Common myeloid progenitor, CD34-positive (primary cell): ENCODE measurements around the gene ASTN2.

ENCODE experiments used
- CTCF ChIA-PET: fragments of 350-600 bp; sonication (Branson Sonifier 250); formaldehyde crosslinking; loops from one replicate; lab custom pipeline; 2021; ENCODE audit warnings: antibody characterized with exemption; lab: Charles Lee
- POLR2A ChIA-PET: fragments of 350-600 bp; sonication (Branson Sonifier 250); formaldehyde crosslinking; loops from one replicate; lab custom pipeline; 2021; ENCODE audit warnings: antibody characterized with exemption; lab: Charles Lee
- DNase-seq, 3 donors: peaks; one replicate each; pipeline versions ENCODE4 v3.0.0 to v3.0.0-alpha.2; 2013
- H3K27ac ChIP-seq, 2 experiments: 1 replicate in 1 of 2; 2 replicates in 1 of 2; pipeline ENCODE4 v1.7.0; 2013; ENCODE audit warnings: inconsistent platforms in 2 of 2, low read length in 2 of 2, mild to moderate bottlenecking in 2 of 2, low read depth in 1 of 2, moderate library complexity in 1 of 2; ENCODE audit not compliant: severe bottlenecking in 2 of 2, insufficient read depth in 1 of 2, poor library complexity in 1 of 2
- H3K27me3 ChIP-seq, 5 experiments: replicated peaks in 2 of 5; 1 replicate in 3 of 5; 2 replicates in 2 of 5; pipeline versions ENCODE4 v1.6.1 to v1.7.0; 2013; ENCODE audit warnings: low read length in 4 of 5, mild to moderate bottlenecking in 2 of 5, moderate library complexity in 2 of 5, inconsistent platforms in 1 of 5; ENCODE audit not compliant: insufficient read depth in 5 of 5, control insufficient read depth in 4 of 5
- H3K36me3 ChIP-seq, 4 experiments: 1 replicate in 2 of 4; 2 replicates in 2 of 4; pipeline versions ENCODE4 v1.6.1 to v1.7.0; 2013; ENCODE audit warnings: low read length in 3 of 4, control low read depth in 1 of 4, mild to moderate bottlenecking in 1 of 4; ENCODE audit not compliant: control insufficient read depth in 4 of 4, insufficient read depth in 4 of 4
- H3K4me1 ChIP-seq, 4 experiments: 1 replicate in 3 of 4; 2 replicates in 1 of 4; pipeline versions ENCODE4 v1.6.1 to v1.7.1; 2013; ENCODE audit warnings: low read length in 3 of 4, mild to moderate bottlenecking in 3 of 4, control low read depth in 1 of 4, inconsistent platforms in 1 of 4, moderate library complexity in 1 of 4; ENCODE audit not compliant: control insufficient read depth in 4 of 4, insufficient read depth in 4 of 4; ENCODE audit errors: control extremely low read depth in 1 of 4
- H3K4me3 ChIP-seq, 7 experiments: 1 replicate in 4 of 7; 2 replicates in 3 of 7; pipeline versions ENCODE4 v1.5.1 to v1.7.0; 2013; ENCODE audit warnings: mild to moderate bottlenecking in 7 of 7, low read length in 6 of 7, moderate library complexity in 6 of 7, inconsistent platforms in 2 of 7, low read depth in 2 of 7, control low read depth in 1 of 7; ENCODE audit not compliant: insufficient read depth in 4 of 7, control insufficient read depth in 1 of 7; ENCODE audit errors: extremely low read depth in 1 of 7
- H3K9me3 ChIP-seq, 5 experiments: 1 replicate in 4 of 5; 2 replicates in 1 of 5; pipeline versions ENCODE4 v1.6.1 to v1.7.1; 2013; ENCODE audit warnings: low read length in 4 of 5, mild to moderate bottlenecking in 2 of 5, inconsistent platforms in 1 of 5, low read depth in 1 of 5, moderate library complexity in 1 of 5; ENCODE audit not compliant: control insufficient read depth in 4 of 5, insufficient read depth in 2 of 5; ENCODE audit errors: control extremely low read depth in 1 of 5
- WGBS: methylation state at CpG from one replicate; pipeline ENCODE4 v1.1.5; 2013; ENCODE audit not compliant: insufficient coverage; 5-methylcytosine and 5-hydroxymethylcytosine counted together

Gene ASTN2

DNA sequence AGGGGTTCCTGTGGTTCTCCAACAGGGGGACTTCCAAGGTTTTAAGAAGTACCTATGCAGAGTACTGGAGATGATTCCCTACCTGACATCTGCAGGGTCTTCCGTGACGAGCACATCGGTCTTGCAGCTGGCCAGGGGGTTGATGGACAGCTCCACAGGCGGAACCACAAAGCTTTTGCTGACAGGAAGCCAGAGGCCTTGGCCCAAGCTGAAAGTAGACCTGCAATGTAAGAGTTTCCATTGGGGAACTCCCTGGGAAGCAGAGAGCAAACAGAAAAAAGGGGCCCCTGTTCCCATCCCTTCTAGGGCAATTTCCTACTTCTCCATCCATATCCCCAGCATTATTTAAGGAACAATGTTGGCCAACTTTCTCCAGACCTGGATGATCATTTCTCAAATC is 439.7 kb downstream of the ASTN2 start:
- DNase-seq, result no peak
- H3K36me3 ChIP-seq, result no peaks in the 10 kb centered on the region
- WGBS, result 58% methylated on average over 4 of the region's 4 CpGs
- no peaks in the 10 kb centered on the region for H3K27me3 ChIP-seq
- no peak overlapping the region for H3K4me3 ChIP-seq
- no peaks in the 10 kb centered on the region for H3K9me3 ChIP-seq
- POLR2A ChIA-PET, result interaction anchor here (0.6 kb wide), 1 partner anchor 14 kb away, joined by 3 read pairs; no protein-coding TSS in a partner anchor
- CTCF ChIA-PET, result no interaction called here
- H3K27ac ChIP-seq, result no peak overlapping the region
- H3K4me1 ChIP-seq, result peaks cover 0 to 11% (median 7%) of the 10 kb centered on the region in 4 experiments

DNA sequence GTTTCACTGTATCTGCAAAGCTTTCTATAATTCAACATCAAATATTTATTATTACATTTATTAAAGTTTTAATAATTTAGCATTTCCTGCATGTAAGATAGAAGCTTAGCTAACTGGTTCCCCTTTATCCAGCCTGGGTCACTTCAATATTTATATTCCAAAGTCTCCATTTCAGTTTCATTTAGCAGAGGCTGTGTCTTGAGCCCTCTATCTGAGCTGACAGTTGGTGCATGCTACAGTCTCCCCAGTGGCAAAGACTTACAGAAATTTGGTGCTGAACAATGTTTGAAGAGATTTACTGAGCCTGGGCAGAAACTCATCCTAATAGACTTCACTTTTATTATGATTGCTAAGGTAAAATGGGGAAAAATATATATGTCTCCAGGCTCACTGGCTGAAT is 448.7 kb downstream of the ASTN2 start:
- POLR2A ChIA-PET, result no interaction called here
- Histone ChIP-seq H3K4me1 (peaks cover 0 to 8% (median 3%) of the 10 kb centered on the region in 4 experiments), H3K36me3 (no peaks in the 10 kb centered on the region), H3K27me3 (no peaks in the 10 kb centered on the region), H3K4me3 (no peak overlapping the region), H3K9me3 (no peaks in the 10 kb centered on the region), H3K27ac (no peak overlapping the region)
- DNase-seq, result peak in 1 of 3 donors; percentile 40
- CTCF ChIA-PET, result interaction anchor here (0.7 to 0.9 kb wide), 2 partner anchors 11 to 12 kb away, joined by 3 to 4 read pairs; no protein-coding TSS in a partner anchor

DNA sequence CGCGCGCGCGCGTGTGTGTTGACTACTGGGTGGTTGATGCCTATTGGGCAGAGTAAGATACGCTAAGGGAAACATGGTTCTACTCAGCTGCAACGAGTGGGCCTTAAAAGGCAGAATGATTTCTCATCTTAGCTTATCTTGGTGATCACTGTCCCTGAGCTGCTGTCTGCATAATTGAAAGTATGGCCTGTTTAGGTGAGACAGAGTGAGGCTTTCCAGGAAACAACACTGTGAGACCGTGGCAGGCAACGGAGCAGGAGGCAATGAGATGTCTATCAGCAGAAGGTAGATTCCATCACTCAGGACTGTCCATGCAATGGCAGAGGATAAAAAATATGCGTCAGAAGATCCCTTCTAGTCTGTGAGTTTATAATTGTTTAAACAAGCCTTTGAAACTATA is 450.6 kb downstream of the ASTN2 start:
- Histone ChIP-seq H3K4me3 (no peak overlapping the region), H3K9me3 (no peaks in the 10 kb centered on the region), H3K36me3 (no peaks in the 10 kb centered on the region), H3K27ac (no peak overlapping the region), H3K27me3 (peaks cover 0 to 2% (median 0%) of the 10 kb centered on the region in 5 experiments), H3K4me1 (peaks cover 8 to 19% (median 13%) of the 10 kb centered on the region in 4 experiments)
- ChIA-PET POLR2A (interaction anchor here (0.7 kb wide), 1 partner anchor 440 kb away, joined by 4 read pairs; no protein-coding TSS in a partner anchor), CTCF (interaction anchor here (1.1 kb wide), 1 partner anchor 150 kb away, joined by 3 read pairs; no protein-coding TSS in a partner anchor)
- WGBS, result 100% methylated on average over 7 of the region's 11 CpGs
- DNase-seq, result no peak

GRCh38 chr9:116959809-116960208 is 455.0 kb downstream of the ASTN2 start:
- DNase-seq, result peak; percentile 34 to 81 (median 66)
- no peaks in the 10 kb centered on the region for H3K9me3 ChIP-seq
- WGBS, result 11% methylated on average over 14 of the region's 16 CpGs
- H3K36me3 ChIP-seq, result no peaks in the 10 kb centered on the region
- peak overlapping the region in 2 of 7 experiments; percentile 11 to 18 for H3K4me3 ChIP-seq
- peaks cover 0 to 2% (median 0%) of the 10 kb centered on the region in 5 experiments for H3K27me3 ChIP-seq
- peaks cover 6 to 28% (median 12%) of the 10 kb centered on the region in 4 experiments for H3K4me1 ChIP-seq
- no peak overlapping the region for H3K27ac ChIP-seq
- ChIA-PET POLR2A (no interaction called here), CTCF (no interaction called here)

GRCh38 chr9:116958881-116959280 is 456.0 kb downstream of the ASTN2 start:
- CTCF ChIA-PET, result no interaction called here
- Histone ChIP-seq H3K4me3 (peak overlapping the region in 2 of 7 experiments; percentile 1 to 34), H3K27ac (no peak overlapping the region), H3K36me3 (no peaks in the 10 kb centered on the region), H3K4me1 (peaks cover 6 to 28% (median 12%) of the 10 kb centered on the region in 4 experiments), H3K9me3 (no peaks in the 10 kb centered on the region), H3K27me3 (peaks cover 0 to 2% (median 0%) of the 10 kb centered on the region in 5 experiments)
- WGBS, result 0% methylated on average over 5 of the region's 5 CpGs
- peak; percentile 26 to 77 (median 49) for DNase-seq
- POLR2A ChIA-PET, result no interaction called here

- ChIA-PET CTCF (interaction anchor here (0.7 to 1.1 kb wide), 2 partner anchors 11 to 110 kb away, joined by 3 to 4 read pairs; no protein-coding TSS in a partner anchor), POLR2A (no interaction called here)
- no peak overlapping the region for H3K27ac ChIP-seq
- no peaks in the 10 kb centered on the region for H3K9me3 ChIP-seq
- WGBS, result 96% methylated on average over 2 of the region's 2 CpGs
- H3K36me3 ChIP-seq, result no peaks in the 10 kb centered on the region
- no peak overlapping the region for H3K4me3 ChIP-seq
- no peak for DNase-seq
- peaks cover 2 to 22% (median 7%) of the 10 kb centered on the region in 4 experiments for H3K4me1 ChIP-seq
- no peaks in the 10 kb centered on the region for H3K27me3 ChIP-seq
Measured at GRCh38 chr9:116954731-116955130, 460.1 kb downstream of the ASTN2 start.

DNA sequence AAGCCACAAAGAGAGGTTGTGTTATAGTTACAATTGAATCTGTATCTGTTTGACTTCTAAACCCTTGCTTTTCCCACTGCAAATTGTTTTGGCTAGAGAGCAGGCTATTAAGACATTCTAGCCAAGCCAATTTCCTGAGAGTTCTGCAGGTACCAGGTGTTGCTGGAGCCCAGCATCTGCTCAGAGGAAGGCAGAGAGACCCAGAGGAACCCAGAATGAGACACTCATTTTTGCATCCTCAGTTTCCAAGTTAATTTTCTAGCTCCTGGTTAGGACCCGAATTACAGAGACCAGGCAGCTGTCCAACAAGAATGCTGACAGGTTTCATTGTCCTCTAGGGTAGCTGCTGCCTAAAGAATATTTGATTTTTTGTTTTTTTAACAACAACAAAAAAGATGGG is 461.6 kb downstream of the ASTN2 start:
- no peaks in the 10 kb centered on the region for H3K27me3 ChIP-seq

More for the DNA sequence above, 461.6 kb downstream of the ASTN2 start:
- ChIA-PET CTCF (interaction anchor here (1.1 kb wide), 1 partner anchor 13 kb away, joined by 3 read pairs; no protein-coding TSS in a partner anchor), POLR2A (no interaction called here)
- Histone ChIP-seq H3K4me3 (no peak overlapping the region), H3K4me1 (peaks cover 0 to 9% (median 1%) of the 10 kb centered on the region in 4 experiments), H3K9me3 (no peaks in the 10 kb centered on the region), H3K36me3 (no peaks in the 10 kb centered on the region), H3K27ac (no peak overlapping the region)
- DNase-seq, result no peak
- 100% methylated on average over 1 of the region's 1 CpG for WGBS
